Gastrocnemius medialis (tissue), 4 donors: ENCODE results near the gene SPO11. TPM values are rescaled to one million over a fixed set of nuclear protein-coding genes. Genes with fewer than 3 reads are reported as not detected.

Experiments used
- ATAC-seq, 2 donors: fragments of 150-250 bp; one replicate each; pipeline ENCODE4 v1.9.1; 2016
- DNase-seq, 2 donors: peaks; one replicate each; pipeline ENCODE4 v3.0.0-alpha.2; 2019
- H3K27ac ChIP-seq, 4 donors: fragments of 200-600 bp; sonication (generic); 1 replicate in 1 of 4; 2 replicates in 3 of 4; pipeline ENCODE4 v1.5.1; 2016 to 2018; ENCODE audit warnings: mild to moderate bottlenecking in 2 of 4, moderate library complexity in 1 of 4
- H3K27me3 ChIP-seq, 3 donors: fragments of 200-600 bp; sonication (generic) in 2 of 3; 1 replicate in 1 of 3; 2 replicates in 2 of 3; pipeline versions ENCODE4 v1.5.1 to v1.6.0; 2016 to 2019; ENCODE audit warnings: mild to moderate bottlenecking in 1 of 3, moderate library complexity in 1 of 3
- H3K36me3 ChIP-seq, 2 donors: fragments of 200-600 bp; sonication (generic) in 1 of 2; one replicate each; pipeline ENCODE4 v1.5.1; 2017 to 2018
- H3K4me1 ChIP-seq, 2 donors: fragments of 200-600 bp; sonication (generic) in 1 of 2; one replicate each; pipeline ENCODE4 v1.5.1; 2016 to 2017; ENCODE audit warnings: mild to moderate bottlenecking in 2 of 2
- H3K4me3 ChIP-seq, 4 donors: fragments of 200-600 bp; sonication (generic) in 3 of 4; 1 replicate in 1 of 4; 2 replicates in 3 of 4; pipeline ENCODE4 v1.5.1; 2016 to 2019; ENCODE audit warnings: mild to moderate bottlenecking in 2 of 4
- H3K9me3 ChIP-seq, 3 donors: fragments of 200-600 bp; sonication (generic) in 2 of 3; 1 replicate in 1 of 3; 2 replicates in 2 of 3; pipeline ENCODE4 v1.5.1; 2016 to 2019
- POLR2A ChIP-seq, 2 donors: fragments of 450-650 bp; IDR thresholded peaks; one replicate each; pipeline ENCODE4 v1.6.1; 2017; ENCODE audit warnings: antibody characterized with exemption in 2 of 2, mild to moderate bottlenecking in 2 of 2, moderate library complexity in 2 of 2
- in situ Hi-C, 4 donors: fragments of 200-750 bp; cut with MboI; loops; one replicate each; pipeline versions ENCODE4 v1.15.0 to v1.8.0; 2017; ENCODE audit warnings: low sequenced_read_pairs in 4 of 4
- intact Hi-C: fragments of 100-400 bp; cut with DNase I; formaldehyde crosslinking; loops from one replicate; pipeline ENCODE4 v1.15.1; 2023; ENCODE audit warnings: low total_unique reads
- total RNA-seq, 4 donors: library from RNA; depleted of rRNA; stranded (reverse); fragments of >200 nt; gene quantifications; one replicate each; pipeline versions ENCODE4 v1.1.0 to v1.2.3, GENCODE V29; 2016
- TF ChIP-seq, protein P1 (sequence below), 5 experiments: fragments of 450-650 bp in 3 of 5; fragments of 200-600 bp in 2 of 5; sonication (generic) in 2 of 5; IDR thresholded peaks in 4 of 5; conservative IDR thresholded peaks in 1 of 5; 1 replicate in 4 of 5; 2 replicates in 1 of 5; pipeline ENCODE4 v1.5.1; 2016 to 2019; ENCODE audit warnings: antibody characterized with exemption in 5 of 5, mild to moderate bottlenecking in 3 of 5, moderate library complexity in 3 of 5

The SPO11 gene
- total RNA-seq, 4 donors from 2014 or later: not detected

- TF ChIP-seq, protein P1, sequence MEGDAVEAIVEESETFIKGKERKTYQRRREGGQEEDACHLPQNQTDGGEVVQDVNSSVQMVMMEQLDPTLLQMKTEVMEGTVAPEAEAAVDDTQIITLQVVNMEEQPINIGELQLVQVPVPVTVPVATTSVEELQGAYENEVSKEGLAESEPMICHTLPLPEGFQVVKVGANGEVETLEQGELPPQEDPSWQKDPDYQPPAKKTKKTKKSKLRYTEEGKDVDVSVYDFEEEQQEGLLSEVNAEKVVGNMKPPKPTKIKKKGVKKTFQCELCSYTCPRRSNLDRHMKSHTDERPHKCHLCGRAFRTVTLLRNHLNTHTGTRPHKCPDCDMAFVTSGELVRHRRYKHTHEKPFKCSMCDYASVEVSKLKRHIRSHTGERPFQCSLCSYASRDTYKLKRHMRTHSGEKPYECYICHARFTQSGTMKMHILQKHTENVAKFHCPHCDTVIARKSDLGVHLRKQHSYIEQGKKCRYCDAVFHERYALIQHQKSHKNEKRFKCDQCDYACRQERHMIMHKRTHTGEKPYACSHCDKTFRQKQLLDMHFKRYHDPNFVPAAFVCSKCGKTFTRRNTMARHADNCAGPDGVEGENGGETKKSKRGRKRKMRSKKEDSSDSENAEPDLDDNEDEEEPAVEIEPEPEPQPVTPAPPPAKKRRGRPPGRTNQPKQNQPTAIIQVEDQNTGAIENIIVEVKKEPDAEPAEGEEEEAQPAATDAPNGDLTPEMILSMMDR (IDR thresholded peaks at IDR 0.05 in 4 of 5, conservative IDR thresholded peaks at IDR 0.05 in 1 of 5): no peak
- no peak for TF ChIP-seq POLR2A (IDR thresholded peaks at IDR 0.05)
- ATAC-seq (no peak), DNase-seq (no peak)
- no peak overlapping the region for H3K27ac ChIP-seq
- in situ Hi-C loops (no loop called here), intact Hi-C loops (no loop called here)
- no peaks in the 10 kb centered on the region for H3K4me1 ChIP-seq
- H3K27me3 ChIP-seq: peaks cover 0 to 3% (median under 1%) of the 10 kb centered on the region in 3 donors
- no peak overlapping the region for H3K4me3 ChIP-seq
- no peaks in the 10 kb centered on the region for H3K9me3 ChIP-seq
- H3K36me3 ChIP-seq: no peaks in the 10 kb centered on the region
Measured at GRCh38 chr20:57316795-57317201, 12.8 kb upstream of the SPO11 start.

- Histone ChIP-seq H3K4me1 (no peaks in the 10 kb centered on the region), H3K27me3 (peaks cover 2 to 7% (median 4%) of the 10 kb centered on the region in 3 donors), H3K4me3 (no peak overlapping the region), H3K9me3 (no peaks in the 10 kb centered on the region), H3K27ac (no peak overlapping the region), H3K36me3 (no peaks in the 10 kb centered on the region)
- ATAC-seq (no peak), DNase-seq (no peak)
- in situ Hi-C loops (no loop called here), intact Hi-C loops (no loop called here)
- TF ChIP-seq, protein P1 (IDR thresholded peaks at IDR 0.05 in 4 of 5, conservative IDR thresholded peaks at IDR 0.05 in 1 of 5): no peak
- no peak for TF ChIP-seq POLR2A (IDR thresholded peaks at IDR 0.05)
Measured at GRCh38 chr20:57317316-57317788, 12.3 kb upstream of the SPO11 start.

DNA sequence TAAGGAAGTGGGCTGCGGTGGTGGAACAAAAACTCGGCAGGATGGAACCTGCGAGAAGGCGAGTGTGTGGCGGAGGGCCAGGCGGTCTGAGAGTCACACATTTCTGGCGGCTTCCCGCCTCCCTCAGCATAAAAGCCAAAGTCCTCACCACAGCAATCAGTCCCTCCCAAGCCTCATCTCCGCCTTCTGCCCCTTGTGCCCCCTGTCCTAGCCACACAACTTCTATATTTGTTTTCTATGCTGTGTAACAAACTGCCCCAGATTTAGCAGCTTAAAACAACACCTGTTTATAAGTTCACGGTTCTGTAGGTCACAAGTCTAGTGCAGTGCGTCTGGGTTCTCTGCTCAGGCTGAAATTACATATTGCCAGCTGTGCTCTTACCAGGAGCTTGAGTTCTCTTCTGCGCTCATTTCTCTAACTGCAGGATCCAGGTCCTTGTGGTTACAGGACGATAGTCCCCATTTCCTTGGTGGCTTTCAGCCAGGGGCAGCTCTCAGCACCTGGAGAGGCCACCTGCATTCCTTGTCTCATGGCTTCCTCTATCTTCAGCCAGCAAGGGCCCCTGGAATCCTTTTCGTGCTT lies 11.7 kb upstream of the SPO11 start:
- H3K9me3 ChIP-seq: no peaks in the 10 kb centered on the region
- no peaks in the 10 kb centered on the region for H3K4me1 ChIP-seq
- intact Hi-C loops (no loop called here), in situ Hi-C loops (no loop called here)
- no peak overlapping the region for H3K4me3 ChIP-seq
- peaks cover 4 to 7% (median 5%) of the 10 kb centered on the region in 3 donors for H3K27me3 ChIP-seq
- H3K27ac ChIP-seq: no peak overlapping the region
- H3K36me3 ChIP-seq: no peaks in the 10 kb centered on the region
- DNase-seq: no peak
- ATAC-seq: no peak
- no peak for TF ChIP-seq POLR2A (IDR thresholded peaks at IDR 0.05)
- TF ChIP-seq, protein P1 (IDR thresholded peaks at IDR 0.05 in 4 of 5, conservative IDR thresholded peaks at IDR 0.05 in 1 of 5): no peak

GRCh38 chr20:57319584-57319983 lies 10.0 kb upstream of the SPO11 start:
- Histone ChIP-seq H3K27ac (no peak overlapping the region), H3K9me3 (no peaks in the 10 kb centered on the region), H3K27me3 (peaks cover 5 to 11% (median 7%) of the 10 kb centered on the region in 3 donors), H3K36me3 (no peaks in the 10 kb centered on the region), H3K4me1 (no peaks in the 10 kb centered on the region), H3K4me3 (no peak overlapping the region)
- no peak for ATAC-seq
- in situ Hi-C loops: no loop called here
- DNase-seq: no peak
- TF ChIP-seq POLR2A (IDR thresholded peaks at IDR 0.05): no peak
- TF ChIP-seq, protein P1 (IDR thresholded peaks at IDR 0.05 in 4 of 5, conservative IDR thresholded peaks at IDR 0.05 in 1 of 5): no peak
- intact Hi-C loops: no loop called here

DNA sequence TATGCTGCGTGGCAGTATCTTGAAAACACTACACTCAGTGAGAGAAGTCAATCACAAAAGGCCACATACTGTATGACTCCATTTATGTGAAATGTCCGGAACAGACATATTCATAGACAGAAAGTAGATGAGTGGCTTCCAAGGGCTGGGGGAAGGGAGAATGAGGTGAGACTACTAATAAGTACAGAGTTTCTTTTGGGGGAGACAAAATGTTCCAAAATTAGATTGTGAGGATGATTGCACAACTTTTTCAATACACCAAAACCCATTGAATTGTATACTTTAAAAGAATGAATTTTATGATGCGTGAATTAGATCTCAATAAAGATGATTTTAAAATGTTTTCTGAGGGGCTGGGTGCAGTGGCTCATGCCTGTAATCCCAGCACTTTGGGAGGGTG lies 9.2 kb upstream of the SPO11 start:
- Histone ChIP-seq H3K27me3 (peaks cover 5 to 11% (median 7%) of the 10 kb centered on the region in 3 donors), H3K27ac (no peak overlapping the region), H3K36me3 (no peaks in the 10 kb centered on the region), H3K9me3 (no peaks in the 10 kb centered on the region), H3K4me1 (no peaks in the 10 kb centered on the region), H3K4me3 (no peak overlapping the region)
- intact Hi-C loops: no loop called here
- in situ Hi-C loops: no loop called here
- ATAC-seq (no peak), DNase-seq (no peak)
- TF ChIP-seq, protein P1 (IDR thresholded peaks at IDR 0.05 in 4 of 5, conservative IDR thresholded peaks at IDR 0.05 in 1 of 5): no peak
- no peak for TF ChIP-seq POLR2A (IDR thresholded peaks at IDR 0.05)
